NCI-H524 treated with DMSO at 0.1 percent for 48 hours (cell line): ENCODE measurements around the gene ATP6V0A1.
A peak's percentile ranks its signal among the peaks of the same experiment; 100 is the strongest.

ENCODE experiments used
- DNase-seq: peaks from one replicate; lab custom pipeline; 2025; lab: John Stamatoyannopoulos, UW

The ATP6V0A1 gene

GRCh38 chr17:42562388-42563142 is 103.9 kb downstream of the ATP6V0A1 start:
- DNase-seq, result no peak

- DNase-seq, result no peak
Measured at GRCh38 chr17:42563143-42563509, 104.4 kb downstream of the ATP6V0A1 start.

- DNase-seq, result no peak
Measured at GRCh38 chr17:42563543-42563942, 104.9 kb downstream of the ATP6V0A1 start.

GRCh38 chr17:42563950-42564349 is 105.3 kb downstream of the ATP6V0A1 start:
- no peak for DNase-seq

- DNase-seq, result no peak
Measured at GRCh38 chr17:42564815-42565522, 106.3 kb downstream of the ATP6V0A1 start.

GRCh38 chr17:42565523-42566214 is 107.0 kb downstream of the ATP6V0A1 start:
- DNase-seq, result no peak

- no peak for DNase-seq
Measured at GRCh38 chr17:42566215-42566882, 107.7 kb downstream of the ATP6V0A1 start.

- DNase-seq, result peak; percentile 15
Measured at GRCh38 chr17:42566883-42567573, 108.3 kb downstream of the ATP6V0A1 start, which contains the start of gene MLX. Gene MLX (plus strand): TSS chr17:42567100. CDS start chr17:42567125, 25 bp downstream.

- DNase-seq, result no peak
Measured at GRCh38 chr17:42568341-42569111, 109.8 kb downstream of the ATP6V0A1 start.

- no peak for DNase-seq
Measured at GRCh38 chr17:42571435-42572225, 113.0 kb downstream of the ATP6V0A1 start.
